GM19043 (cell line): Measurements from ENCODE around the gene LIMS1.

Experiments used
- ATAC-seq: cut with Tn5 transposase; IDR thresholded peaks from one replicate; pipeline ENCODE4 v1.9.1; 2021; ENCODE audit warnings: low read depth; ENCODE audit not compliant: unreplicated experiment

Gene LIMS1

GRCh38 chr2:108612514-108613183 is 78.4 kb downstream of the LIMS1 start:
- ATAC-seq: peak; percentile 70

- no peak for ATAC-seq
Observed at GRCh38 chr2:108613261-108614042, 79.2 kb downstream of the LIMS1 start.

GRCh38 chr2:108614043-108614545 is 79.8 kb downstream of the LIMS1 start:
- no peak for ATAC-seq

DNA sequence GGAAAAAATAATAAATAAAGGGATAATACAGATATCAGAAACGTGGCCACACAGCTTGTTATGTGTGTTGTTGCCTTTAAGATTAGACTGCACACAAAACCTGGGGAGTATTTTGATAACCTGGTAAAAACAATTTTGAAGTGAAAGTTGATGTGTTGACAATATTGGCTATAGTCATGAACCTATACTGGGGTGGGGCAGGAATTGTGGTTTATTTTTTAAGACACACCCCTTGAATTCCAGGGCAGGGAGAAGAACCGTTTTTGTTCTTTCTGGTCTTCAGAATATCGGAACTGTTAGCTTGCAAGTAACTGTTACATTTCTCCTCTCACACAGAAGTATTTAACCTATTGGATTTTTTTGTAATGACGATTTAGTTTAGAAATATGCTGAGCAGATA is 80.4 kb downstream of the LIMS1 start:
- no peak for ATAC-seq

DNA sequence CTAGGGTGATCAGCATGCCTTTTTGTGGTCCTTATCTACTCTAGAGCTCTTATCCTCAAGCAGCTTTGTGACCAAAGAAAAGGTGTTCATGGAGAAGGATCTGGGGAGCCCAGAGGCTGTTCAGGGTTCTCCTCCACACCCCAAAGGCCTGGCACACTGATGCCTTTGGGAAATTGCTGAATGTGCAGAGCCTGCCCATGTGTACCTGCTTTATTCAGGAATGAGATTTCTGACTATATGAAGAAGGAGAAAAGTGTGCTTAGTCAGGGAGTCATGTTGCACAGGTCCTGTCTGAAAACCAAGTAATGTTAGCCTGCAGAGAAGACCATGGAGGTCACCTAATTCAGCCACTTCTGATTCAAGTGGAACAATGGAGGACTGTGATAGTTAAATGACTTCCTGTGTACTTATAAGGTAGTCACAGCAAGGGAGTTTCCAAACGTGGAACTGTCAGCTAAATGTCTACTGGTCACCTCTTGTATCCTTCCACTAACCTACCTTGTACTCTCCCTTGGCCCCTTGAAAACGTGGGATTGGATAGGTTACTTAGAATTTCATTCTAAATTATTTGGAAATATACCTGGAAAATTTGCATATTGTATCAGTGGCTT is 81.3 kb downstream of the LIMS1 start:
- no peak for ATAC-seq

GRCh38 chr2:108616318-108616717 is 82.0 kb downstream of the LIMS1 start:
- ATAC-seq: no peak

- ATAC-seq: no peak
Observed at GRCh38 chr2:108616751-108617161, 82.5 kb downstream of the LIMS1 start.

DNA sequence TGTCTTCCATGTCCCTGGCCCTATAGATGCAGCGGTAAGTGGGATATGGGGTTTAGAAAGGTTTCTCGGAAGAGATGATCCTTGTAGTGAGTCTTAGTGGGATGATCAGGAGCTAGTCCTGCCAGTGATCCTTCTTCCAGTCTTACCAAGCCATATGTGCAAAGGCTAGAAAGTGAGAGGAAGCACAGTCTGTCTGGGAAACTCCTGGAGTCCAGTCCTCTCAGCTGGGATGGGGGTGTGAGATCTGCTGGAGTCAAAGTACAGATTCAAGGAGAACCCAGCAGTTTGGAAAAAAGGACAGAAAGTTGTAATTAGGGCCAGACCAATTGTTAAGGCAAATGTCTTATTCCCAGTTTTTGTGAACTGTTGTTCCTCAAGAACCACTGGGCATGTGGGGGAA is 83.3 kb downstream of the LIMS1 start:
- ATAC-seq: no peak

- no peak for ATAC-seq
Observed at GRCh38 chr2:108619925-108620620, 85.8 kb downstream of the LIMS1 start.

DNA sequence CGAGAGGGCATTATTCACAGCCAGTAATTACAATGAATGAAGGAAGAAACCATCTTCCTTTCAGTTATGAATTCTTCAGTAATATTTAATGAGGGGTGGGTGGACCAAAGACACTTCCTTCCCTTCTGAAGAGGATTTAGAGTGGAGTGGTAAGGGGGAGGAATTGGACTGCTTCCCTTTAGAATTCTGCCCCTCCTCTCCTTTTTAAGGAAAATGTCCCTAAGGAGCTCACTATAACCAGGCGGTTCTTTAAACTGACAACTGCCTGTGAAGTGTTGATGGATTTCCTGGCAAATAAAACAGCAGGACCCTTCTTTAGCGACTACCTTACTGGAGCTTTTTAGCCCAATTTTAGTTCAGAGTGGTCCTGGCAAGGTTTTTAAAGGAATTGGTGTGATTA is 86.4 kb downstream of the LIMS1 start:
- no peak for ATAC-seq

DNA sequence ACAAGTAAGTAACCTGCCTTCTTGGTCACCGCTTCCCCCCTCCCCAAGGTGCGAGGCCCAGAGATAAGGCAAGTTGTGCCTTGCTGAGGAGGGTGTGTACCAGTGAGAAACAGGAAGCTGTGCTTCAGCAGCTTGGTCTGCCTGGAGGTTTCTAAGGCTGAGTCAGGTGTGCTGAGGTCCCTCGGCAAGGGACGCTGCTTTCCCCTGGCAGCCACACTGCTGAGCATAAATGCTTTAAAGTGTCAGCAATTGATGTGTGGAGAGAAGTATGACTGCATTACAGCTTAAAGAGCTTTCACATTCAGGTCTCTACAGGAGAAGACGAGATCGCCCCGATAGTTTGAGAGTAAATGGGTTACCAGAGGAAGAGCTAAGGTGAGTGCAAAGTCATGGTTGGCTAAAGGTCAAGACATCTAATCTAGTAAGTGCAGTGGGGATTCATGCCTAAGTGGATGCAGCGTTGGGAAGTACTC is 86.9 kb downstream of the LIMS1 start:
- peak; percentile 96 for ATAC-seq

- no peak for ATAC-seq
Observed at GRCh38 chr2:108621687-108622681, 87.7 kb downstream of the LIMS1 start.

GRCh38 chr2:108623616-108624015 is 89.3 kb downstream of the LIMS1 start:
- ATAC-seq: no peak

DNA sequence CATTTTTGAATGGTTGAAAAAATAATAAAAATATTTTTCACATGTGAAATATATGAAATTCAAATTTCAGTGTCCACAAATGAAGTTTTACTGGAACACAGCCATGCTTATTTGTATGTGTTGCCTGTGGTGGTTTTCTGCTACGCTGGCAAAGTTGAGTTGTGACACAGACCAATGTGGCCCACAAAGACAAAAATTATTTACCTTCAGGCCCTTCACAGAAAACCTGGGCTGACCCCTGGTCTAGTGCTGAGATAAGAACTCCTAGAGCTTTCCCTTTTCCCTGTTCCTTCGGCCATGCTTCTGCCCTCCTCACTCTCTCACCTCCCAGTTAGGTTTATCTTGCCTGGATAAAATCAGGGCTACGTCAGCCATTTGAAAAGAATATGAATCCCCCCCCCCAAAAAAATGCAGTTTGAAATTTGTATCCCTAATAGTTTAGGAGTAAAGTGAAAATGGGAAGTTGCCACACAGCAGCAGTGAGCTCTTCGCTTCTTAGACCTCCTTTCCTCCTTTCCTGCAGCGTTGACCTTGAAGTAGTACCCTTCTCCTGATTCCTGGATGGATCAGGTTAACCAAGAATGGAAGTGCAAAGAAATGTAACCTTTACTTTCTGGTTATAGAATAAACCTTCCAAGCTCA is 91.0 kb downstream of the LIMS1 start:
- ATAC-seq: no peak

- no peak for ATAC-seq
Observed at GRCh38 chr2:108625828-108626195, 91.5 kb downstream of the LIMS1 start.

GRCh38 chr2:108626995-108627394 is 92.7 kb downstream of the LIMS1 start:
- no peak for ATAC-seq

DNA sequence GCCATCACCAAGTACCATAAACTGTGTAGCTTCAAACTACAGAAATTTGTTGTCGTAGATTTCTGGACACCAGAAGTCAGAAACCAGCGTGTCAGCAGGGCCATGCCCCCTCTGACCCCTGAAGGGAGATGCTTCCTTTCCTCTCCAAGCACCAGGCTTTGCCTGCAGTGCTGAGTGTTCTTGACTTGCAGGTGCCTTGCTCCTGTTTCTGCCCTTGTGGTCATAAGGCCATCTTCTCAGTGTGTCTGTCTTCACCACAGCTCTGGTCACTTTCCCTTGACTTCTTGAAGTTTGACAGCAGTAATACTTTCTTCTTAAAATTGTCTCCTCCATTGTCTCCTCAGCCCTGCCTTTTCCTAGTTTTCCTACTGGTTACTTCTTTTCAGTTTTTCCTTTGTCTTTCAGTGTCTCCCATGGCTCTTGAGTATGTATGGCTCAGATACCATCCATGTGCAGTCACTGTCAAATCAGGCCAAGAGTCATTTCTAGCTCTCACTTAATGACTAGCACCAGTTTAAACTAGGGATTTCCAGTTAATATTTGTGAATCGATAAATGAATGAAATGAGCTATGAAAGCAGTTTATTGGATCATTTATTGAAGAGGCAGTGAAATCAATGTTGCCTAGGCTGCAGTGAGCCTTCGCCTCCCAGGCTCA is 93.8 kb downstream of the LIMS1 start:
- no peak for ATAC-seq

DNA sequence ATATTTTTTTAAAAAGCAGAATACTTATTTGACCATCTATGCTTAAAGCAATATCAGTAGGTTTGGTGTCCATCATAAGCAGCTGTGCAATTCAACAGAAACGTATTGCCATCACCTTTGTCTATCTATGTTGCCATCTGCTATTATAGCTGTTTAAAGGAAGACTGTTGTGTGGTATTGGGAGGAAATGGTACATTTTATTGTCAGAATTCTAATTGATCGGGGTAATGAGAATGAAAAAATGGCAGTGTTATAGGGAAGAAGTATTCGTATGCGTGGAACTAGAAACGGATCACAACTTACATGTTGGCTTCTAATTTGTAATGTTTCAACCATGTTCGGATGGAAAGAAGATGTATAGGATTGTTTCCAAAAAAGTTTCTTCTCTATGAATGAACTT is 94.7 kb downstream of the LIMS1 start:
- ATAC-seq: no peak

GRCh38 chr2:108629417-108629816 is 95.1 kb downstream of the LIMS1 start:
- ATAC-seq: peak; percentile 65
